Effector memory CD4-positive, alpha-beta T cell (primary cell): ENCODE measurements around the gene BAHCC1.

Experiments
- DNase-seq, 3 donors: peaks; one replicate each; pipeline ENCODE4 v3.0.0-alpha.2; 2020
- H3K27ac ChIP-seq: 2 replicates; pipeline ENCODE4 v1.7.0; 2013; ENCODE audit warnings: mild to moderate bottlenecking, low read length, moderate library complexity; ENCODE audit not compliant: insufficient read depth, poor library complexity, severe bottlenecking
- H3K27me3 ChIP-seq: replicated peaks from 2 replicates; pipeline ENCODE4 v1.7.0; 2013; ENCODE audit warnings: mild to moderate bottlenecking, low read length; ENCODE audit not compliant: insufficient read depth, control insufficient read depth, poor library complexity, severe bottlenecking
- H3K36me3 ChIP-seq: 2 replicates; pipeline ENCODE4 v1.7.0; 2013; ENCODE audit warnings: mild to moderate bottlenecking, low read length, moderate library complexity; ENCODE audit not compliant: control insufficient read depth, insufficient read depth
- H3K4me1 ChIP-seq: 2 replicates; pipeline ENCODE4 v1.7.0; 2013; ENCODE audit warnings: low read length, mild to moderate bottlenecking; ENCODE audit not compliant: control insufficient read depth, insufficient read depth, poor library complexity, severe bottlenecking
- H3K4me3 ChIP-seq: 2 replicates; pipeline ENCODE4 v1.7.0; 2013; ENCODE audit warnings: low read length, low read depth, mild to moderate bottlenecking; ENCODE audit not compliant: insufficient read depth, poor library complexity, severe bottlenecking
- H3K9me3 ChIP-seq: 2 replicates; pipeline ENCODE4 v1.7.0; 2013; ENCODE audit warnings: mild to moderate bottlenecking, low read length, moderate library complexity; ENCODE audit not compliant: control insufficient read depth

Gene BAHCC1

GRCh38 chr17:81380131-81380530 lies 15.1 kb upstream of the BAHCC1 start:
- no peak overlapping the region for H3K4me3 ChIP-seq
- no peaks in the 10 kb centered on the region for H3K36me3 ChIP-seq
- DNase-seq = no peak
- H3K27me3 ChIP-seq = peaks cover 7% of the 10 kb centered on the region
- no peak overlapping the region for H3K27ac ChIP-seq
- H3K4me1 ChIP-seq = no peaks in the 10 kb centered on the region
- no peaks in the 10 kb centered on the region for H3K9me3 ChIP-seq

GRCh38 chr17:81380666-81381518 lies 14.4 kb upstream of the BAHCC1 start:
- Histone ChIP-seq H3K4me3 (no peak overlapping the region), H3K27me3 (peaks cover 15% of the 10 kb centered on the region)

DNA sequence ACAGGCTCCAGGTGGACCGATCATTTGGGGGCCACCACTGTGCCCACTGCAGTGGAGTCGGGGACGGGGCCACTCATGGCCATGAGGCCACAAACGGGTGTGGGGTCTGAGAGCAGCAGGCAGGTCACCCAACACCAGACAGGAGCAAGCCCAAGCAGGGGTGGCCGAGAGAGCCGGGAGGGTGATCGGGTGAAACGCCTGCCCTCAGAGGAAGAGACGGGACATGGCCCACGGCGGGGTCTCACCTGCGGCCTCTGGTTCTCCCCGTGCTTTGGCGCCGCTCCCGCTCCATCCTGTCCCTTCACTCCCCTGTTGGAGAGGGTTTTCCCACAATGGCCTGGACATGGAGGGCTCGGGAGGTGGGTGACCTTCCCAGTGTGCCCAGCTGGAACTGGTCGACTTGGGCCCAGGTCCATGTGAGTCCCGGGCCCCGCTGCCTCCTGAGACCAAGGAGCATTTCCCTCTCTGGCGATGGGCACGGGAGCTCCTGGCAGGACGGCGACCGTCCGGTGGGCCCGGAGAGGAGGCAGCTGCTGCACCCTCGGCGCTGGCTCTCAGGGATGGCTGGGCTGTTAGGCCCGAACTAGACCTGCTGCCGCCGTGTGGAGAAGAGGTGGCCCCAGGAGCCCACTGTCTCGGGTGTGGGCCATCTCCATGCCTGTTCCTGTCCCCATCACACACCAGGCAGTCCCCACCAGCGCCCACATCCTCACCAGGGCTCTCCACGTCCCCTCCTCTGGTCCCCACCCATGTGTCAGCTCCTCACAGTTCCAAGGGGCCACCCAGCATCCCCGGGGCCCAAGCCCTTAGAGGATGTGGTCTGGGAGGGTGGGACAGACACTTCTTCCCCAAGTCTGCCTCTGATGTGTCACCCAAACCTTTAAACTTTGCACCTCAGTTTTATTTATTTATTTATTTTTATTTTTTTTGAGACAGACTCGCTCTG lies 13.4 kb upstream of the BAHCC1 start:
- no peak for DNase-seq
- H3K27ac ChIP-seq = no peak overlapping the region
- no peaks in the 10 kb centered on the region for H3K36me3 ChIP-seq
- H3K4me3 ChIP-seq = no peak overlapping the region
- H3K27me3 ChIP-seq = peaks cover 24% of the 10 kb centered on the region
- H3K9me3 ChIP-seq = no peaks in the 10 kb centered on the region
- H3K4me1 ChIP-seq = no peaks in the 10 kb centered on the region

More at GRCh38 chr17:81380666-81381518, 14.4 kb upstream of the BAHCC1 start:
- DNase-seq = no peak
- Histone ChIP-seq H3K9me3 (no peaks in the 10 kb centered on the region), H3K36me3 (no peaks in the 10 kb centered on the region), H3K4me1 (no peaks in the 10 kb centered on the region), H3K27ac (no peak overlapping the region)

GRCh38 chr17:81382851-81383250 lies 12.4 kb upstream of the BAHCC1 start:
- Histone ChIP-seq H3K9me3 (no peaks in the 10 kb centered on the region), H3K4me3 (no peak overlapping the region), H3K4me1 (peaks cover 4% of the 10 kb centered on the region), H3K27me3 (peaks cover 34% of the 10 kb centered on the region), H3K36me3 (no peaks in the 10 kb centered on the region), H3K27ac (no peak overlapping the region)
- DNase-seq = no peak

GRCh38 chr17:81383504-81384421 lies 11.5 kb upstream of the BAHCC1 start:
- Histone ChIP-seq H3K27me3 (peaks cover 38% of the 10 kb centered on the region), H3K27ac (no peak overlapping the region), H3K36me3 (no peaks in the 10 kb centered on the region), H3K9me3 (no peaks in the 10 kb centered on the region), H3K4me3 (no peak overlapping the region), H3K4me1 (peaks cover 5% of the 10 kb centered on the region)
- DNase-seq = no peak

DNA sequence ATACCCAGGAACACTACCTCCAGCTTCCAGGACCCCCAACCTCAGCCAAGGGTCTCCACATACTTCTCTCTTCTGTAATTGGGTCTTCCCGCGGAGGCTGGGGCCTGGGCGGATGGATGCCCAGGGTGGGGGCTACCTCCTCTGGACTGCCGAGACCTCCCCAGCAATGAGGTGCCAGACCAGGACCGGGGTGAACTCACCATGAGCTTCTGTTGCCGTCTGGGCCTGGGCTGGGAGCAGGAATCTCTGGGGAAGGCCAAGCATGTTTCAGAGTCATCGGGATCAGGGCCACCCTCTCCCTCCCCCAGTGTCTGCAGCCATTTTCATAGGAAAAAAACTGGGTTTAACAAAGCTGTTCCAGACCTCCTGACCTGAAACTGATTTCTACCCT lies 10.3 kb upstream of the BAHCC1 start:
- Histone ChIP-seq H3K27me3 (peaks cover 43% of the 10 kb centered on the region), H3K9me3 (no peaks in the 10 kb centered on the region), H3K4me1 (peaks cover 5% of the 10 kb centered on the region), H3K4me3 (no peak overlapping the region), H3K27ac (no peak overlapping the region), H3K36me3 (no peaks in the 10 kb centered on the region)
- no peak for DNase-seq

GRCh38 chr17:81385320-81386111 lies 9.7 kb upstream of the BAHCC1 start:
- H3K27ac ChIP-seq = no peak overlapping the region
- peaks cover 43% of the 10 kb centered on the region for H3K27me3 ChIP-seq
- peaks cover 5% of the 10 kb centered on the region for H3K4me1 ChIP-seq
- DNase-seq = no peak
- H3K9me3 ChIP-seq = no peaks in the 10 kb centered on the region
- H3K36me3 ChIP-seq = no peaks in the 10 kb centered on the region
- no peak overlapping the region for H3K4me3 ChIP-seq

- H3K4me1 ChIP-seq = peaks cover 5% of the 10 kb centered on the region
These were observed 9.1 kb upstream of the BAHCC1 start for GRCh38 chr17:81386141-81386645.

DNA sequence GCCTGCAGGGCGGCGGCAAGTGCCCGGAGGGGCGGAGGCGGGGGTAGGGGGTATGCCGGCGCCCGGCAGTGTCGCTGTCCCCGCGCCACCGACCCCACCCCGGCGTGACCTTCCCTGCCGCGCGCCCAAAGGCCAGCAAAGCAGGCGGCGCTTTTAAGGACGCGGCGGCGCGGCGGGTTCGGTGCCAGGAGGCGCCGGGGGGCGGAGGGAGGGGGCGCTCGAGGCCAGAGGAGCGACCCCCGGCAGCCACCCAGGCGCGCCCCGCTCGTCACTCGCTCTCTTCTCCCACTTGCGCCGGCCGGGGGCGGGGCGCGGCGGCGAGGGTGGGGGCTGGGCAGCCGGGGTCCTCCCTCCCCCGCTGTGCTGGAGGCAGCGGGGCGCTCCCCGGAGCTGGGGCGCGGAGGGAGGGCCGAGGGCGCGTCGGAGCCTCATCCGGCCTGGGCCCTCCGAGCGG lies 8.6 kb upstream of the BAHCC1 start:
- peak overlapping the region; percentile 62 for H3K4me3 ChIP-seq
- no peak overlapping the region for H3K27ac ChIP-seq
- H3K4me1 ChIP-seq = peaks cover 5% of the 10 kb centered on the region
- H3K36me3 ChIP-seq = no peaks in the 10 kb centered on the region
- no peaks in the 10 kb centered on the region for H3K9me3 ChIP-seq
- peaks cover 40% of the 10 kb centered on the region for H3K27me3 ChIP-seq
- DNase-seq = no peak

More at GRCh38 chr17:81386141-81386645, 9.1 kb upstream of the BAHCC1 start:
- no peak overlapping the region for H3K27ac ChIP-seq
- H3K9me3 ChIP-seq = no peaks in the 10 kb centered on the region
- no peak for DNase-seq
- H3K27me3 ChIP-seq = peaks cover 40% of the 10 kb centered on the region
- no peak overlapping the region for H3K4me3 ChIP-seq
- H3K36me3 ChIP-seq = no peaks in the 10 kb centered on the region
